Measurements from ENCODE around the gene FGFR3.

DNA sequence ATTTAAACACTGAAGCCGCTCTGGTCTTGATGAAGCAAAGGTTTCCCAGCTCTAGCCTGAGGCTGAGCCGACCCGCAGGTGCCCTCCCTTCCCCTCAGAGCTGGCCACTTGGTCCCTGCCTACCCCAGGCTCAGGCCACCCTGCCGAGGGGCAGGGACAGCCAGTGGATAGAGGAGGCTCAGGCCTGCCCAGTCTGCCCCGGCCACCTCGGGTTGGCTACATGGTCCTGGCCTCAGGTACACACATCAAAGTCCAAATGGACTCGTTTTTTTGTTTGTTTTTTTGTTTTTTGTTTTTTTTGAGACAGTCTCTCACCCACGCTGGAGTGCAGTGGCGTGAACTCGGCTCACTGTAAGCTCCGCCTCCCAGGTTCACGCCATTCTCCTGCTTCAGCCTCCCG, 47.9 kb upstream of the FGFR3 start:
- TF ChIP-seq CTCF (IDR thresholded peaks at IDR 0.05; ENCODE audit: low read length) (no peak), EZH2 (optimal IDR thresholded peaks at IDR 0.05; ENCODE audit: low read depth, low read length) (no peak)
